Measurements from ENCODE around the gene ZP4.

- no peak for TF ChIP-seq SUZ12 (IDR thresholded peaks at IDR 0.05; ENCODE audit: extremely low read depth, insufficient read depth, insufficient read length)
- TF ChIP-seq ZNF274 (IDR thresholded peaks at IDR 0.05; ENCODE audit: low read depth, low read length), result no peak
These were observed 3.2 kb downstream of the ZP4 start for GRCh38 chr1:237887542-237887941.
